HG03558 (cell line): Measurements from ENCODE around the gene TTC3.

Experiments used
- ATAC-seq: cut with Tn5 transposase; IDR thresholded peaks from one replicate; pipeline ENCODE4 v1.9.1; 2021; ENCODE audit warnings: moderate number of reproducible peaks; ENCODE audit not compliant: unreplicated experiment; ENCODE audit errors: extremely low read depth

Gene TTC3

DNA sequence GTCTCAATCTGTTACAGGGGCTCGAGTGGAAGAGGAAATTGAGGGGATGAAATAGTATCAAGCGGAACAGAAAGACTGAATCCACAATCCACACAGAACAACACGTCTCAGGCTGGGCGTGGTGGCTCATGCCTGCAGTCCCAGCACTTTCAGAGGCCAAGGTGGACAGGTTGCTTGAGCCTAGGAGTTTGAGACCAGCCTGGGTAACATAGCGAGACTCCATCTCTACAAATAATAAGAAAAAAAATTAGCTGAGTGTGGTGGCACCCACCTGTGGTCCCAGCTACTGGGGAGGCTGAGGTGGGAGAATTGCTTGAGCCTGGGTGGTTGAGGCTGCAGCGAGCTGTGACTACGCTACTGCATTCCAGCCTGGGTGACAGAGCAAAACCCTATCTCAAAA lies 168.4 kb downstream of the TTC3 start:
- ATAC-seq, result no peak

- ATAC-seq, result no peak
These were observed 170.9 kb downstream of the TTC3 start for GRCh38 chr21:37243961-37244360.

GRCh38 chr21:37244501-37245095 lies 171.5 kb downstream of the TTC3 start:
- no peak for ATAC-seq

GRCh38 chr21:37245151-37245550 lies 172.1 kb downstream of the TTC3 start:
- ATAC-seq, result no peak

GRCh38 chr21:37248298-37248697 lies 175.2 kb downstream of the TTC3 start:
- no peak for ATAC-seq

GRCh38 chr21:37249112-37249904 lies 176.3 kb downstream of the TTC3 start:
- no peak for ATAC-seq

DNA sequence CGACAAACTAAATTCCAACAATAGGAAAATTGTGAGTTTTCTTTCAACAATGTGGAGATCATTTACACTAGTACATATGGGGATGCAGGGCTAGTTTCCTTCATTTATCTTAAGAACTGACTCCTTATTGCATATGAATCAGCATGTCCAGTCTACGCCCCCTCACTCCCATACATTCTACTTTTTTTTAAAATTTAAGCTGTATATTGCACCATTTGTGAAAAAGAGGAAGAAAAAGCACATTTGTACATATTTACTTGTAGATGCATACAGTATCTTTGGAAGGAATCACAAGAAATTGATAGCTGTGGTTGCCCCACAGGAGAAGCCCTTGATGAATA lies 178.2 kb downstream of the TTC3 start:
- ATAC-seq, result no peak
